ENCODE data around the gene CRTAC1. TPM values are rescaled to one million over a fixed set of nuclear protein-coding genes. Genes with fewer than 3 reads are reported as not detected.

CRTAC1 gene
- total RNA-seq, 1 experiment from 2014 or later: 0.20 TPM

- H3K27ac ChIP-seq (ENCODE audit: low read depth, low read length): no peak overlapping the region
- no peaks in the 10 kb centered on the region for H3K4me1 ChIP-seq (ENCODE audit: control insufficient read depth in 1 of 2, insufficient read depth in 2 of 2, low read length in 2 of 2)
- H3K9me3 ChIP-seq (ENCODE audit: control insufficient read depth in 1 of 2, insufficient read depth in 1 of 2, low read depth in 1 of 2, low read length in 2 of 2): no peaks in the 10 kb centered on the region
- TF ChIP-seq SIN3A (IDR thresholded peaks at IDR 0.05; ENCODE audit: low read depth) (no peak), MAX (IDR thresholded peaks at IDR 0.05) (no peak), SRF (IDR thresholded peaks at IDR 0.05; ENCODE audit: low read depth) (no peak), SP1 (IDR thresholded peaks at IDR 0.05; ENCODE audit: low read depth) (no peak), EZH2phosphoT487 (IDR thresholded peaks at IDR 0.05; ENCODE audit: borderline replicate concordance) (no peak), POLR2AphosphoS5 (IDR thresholded peaks at IDR 0.05; ENCODE audit: low read depth, low read length) (no peak), ATF3 (IDR thresholded peaks at IDR 0.05) (no peak), ELF1 (IDR thresholded peaks at IDR 0.05; ENCODE audit: borderline replicate concordance, low read depth) (no peak), ZBTB33 (IDR thresholded peaks at IDR 0.05; ENCODE audit: extremely low read depth, insufficient replicate concordance, low read length) (no peak), POLR2A (IDR thresholded peaks at IDR 0.05; ENCODE audit: borderline replicate concordance, extremely low read depth, insufficient read depth, insufficient read length) (no peak), YY1 (IDR thresholded peaks at IDR 0.05; ENCODE audit: extremely low read depth, insufficient replicate concordance, low read depth, low read length) (no peak), TCF7L2 (IDR thresholded peaks at IDR 0.05; ENCODE audit: borderline replicate concordance, extremely low read depth, insufficient read depth, insufficient read length) (no peak), CEBPB (IDR thresholded peaks at IDR 0.05; ENCODE audit: low read depth) (no peak), JUND (IDR thresholded peaks at IDR 0.05) (no peak), CTCF (IDR thresholded peaks at IDR 0.05 in 2 of 3, conservative IDR thresholded peaks at IDR 0.05 in 1 of 3; ENCODE audit: borderline replicate concordance in 1 of 3, insufficient read depth in 1 of 3, low read depth in 2 of 3, low read length in 2 of 3) (no peak), ZNF274 (IDR thresholded peaks at IDR 0.05; ENCODE audit: low read depth, low read length) (no peak), RAD21 (IDR thresholded peaks at IDR 0.05; ENCODE audit: low read depth) (no peak), EGR1 (IDR thresholded peaks at IDR 0.05; ENCODE audit: low read depth) (no peak)
- DNase-seq (ENCODE audit: low read depth, low spot score): no peak
- peaks cover 80% of the 10 kb centered on the region for H3K27me3 ChIP-seq (ENCODE audit: insufficient read depth, low read length)
- H3K4me3 ChIP-seq (replicated peaks in 1 of 2; ENCODE audit: low read depth in 1 of 2, low read length in 2 of 2): no peak overlapping the region
- no peaks in the 10 kb centered on the region for H3K79me2 ChIP-seq (ENCODE audit: insufficient read depth, low read length)
- H3K36me3 ChIP-seq (ENCODE audit: control insufficient read depth in 1 of 2, insufficient read depth in 2 of 2, low read length in 2 of 2): no peaks in the 10 kb centered on the region
- RAD21 ChIA-PET (ENCODE audit: low non-redundant PET in 1 of 2, low total read pairs in 2 of 2, uncharacterized antibody in 2 of 2, unreplicated experiment in 2 of 2): no interaction called here
- BruUV-seq (replicated peaks): no TSS peak
- intact Hi-C loops (cut with micrococcal nuclease): no loop called here
- no peaks in the 10 kb centered on the region for H4K20me1 ChIP-seq (ENCODE audit: insufficient read depth)
- no peaks in the 10 kb centered on the region for H3K9me2 ChIP-seq (ENCODE audit: insufficient read depth)
- no peak for ATAC-seq
- CTCF ChIA-PET: no interaction called here
- H2AFZ ChIP-seq (ENCODE audit: low read depth, low read length, poor library complexity, severe bottlenecking): no peak overlapping the region
- POLR2A ChIA-PET: no interaction called here
- no peak overlapping the region for H3K9ac ChIP-seq (ENCODE audit: low read length)
- H3K4me2 ChIP-seq (ENCODE audit: low read length): no peak overlapping the region
Observed at GRCh38 chr10:98060079-98060478, 29.7 kb upstream of the CRTAC1 start.

Data from HCT116 (cell line).